Body of pancreas (tissue), 4 donors: ENCODE data around the gene FKBP1A. TPM values are rescaled to one million over a fixed set of nuclear protein-coding genes. Genes with fewer than 3 reads are reported as not detected.

Source experiments
- ATAC-seq: fragments of 150-250 bp; one replicate; pipeline ENCODE4 v1.9.1; 2016
- DNase-seq, 4 donors: peaks; one replicate each; pipeline ENCODE4 v3.0.0-alpha.2; 2019
- H3K27ac ChIP-seq, 4 donors: fragments of 200-600 bp; sonication (generic); 1 replicate in 3 of 4; 2 replicates in 1 of 4; pipeline versions ENCODE4 v1.5.1 to v1.6.1; 2016 to 2019; ENCODE audit warnings: mild to moderate bottlenecking in 1 of 4, mixed read lengths in 1 of 4, moderate library complexity in 1 of 4
- H3K27me3 ChIP-seq, 2 donors: fragments of 200-600 bp; sonication (generic); one replicate each; pipeline ENCODE4 v1.6.0; 2016; ENCODE audit warnings: mild to moderate bottlenecking in 1 of 2
- H3K36me3 ChIP-seq, 2 donors: fragments of 200-600 bp; sonication (generic); replicated peaks in 1 of 2; 2 replicates each; pipeline ENCODE4 v1.5.1; 2016; ENCODE audit warnings: low read depth in 2 of 2; ENCODE audit not compliant: insufficient read depth in 1 of 2
- H3K4me1 ChIP-seq: fragments of 200-600 bp; sonication (generic); one replicate; pipeline ENCODE4 v1.6.0; 2016
- H3K4me3 ChIP-seq, 2 donors: fragments of 200-600 bp; sonication (generic); 1 replicate in 1 of 2; 2 replicates in 1 of 2; pipeline ENCODE4 v1.5.1; 2016 to 2019
- H3K9me3 ChIP-seq, 3 donors: fragments of 200-600 bp; sonication (generic); 1 replicate in 2 of 3; 2 replicates in 1 of 3; pipeline ENCODE4 v1.5.1; 2016
- POLR2A ChIP-seq, 3 donors: fragments of 450-650 bp; IDR thresholded peaks; one replicate each; pipeline ENCODE4 v1.6.1; 2016; ENCODE audit warnings: antibody characterized with exemption in 3 of 3, mild to moderate bottlenecking in 2 of 3
- WGBS, 2 donors: methylation state at CpG; one replicate each; pipeline ENCODE4 v1.1.5; 2017; 5-methylcytosine and 5-hydroxymethylcytosine counted together
- intact Hi-C: fragments of 100-400 bp; cut with DNase I; formaldehyde crosslinking; loops from one replicate; pipeline ENCODE4 v1.15.1; 2023
- total RNA-seq, 2 donors: library from RNA; depleted of rRNA; stranded (reverse); fragments of >200 nt; gene quantifications; one replicate each; pipeline ENCODE4 v1.1.0, GENCODE V29; 2016
- TF ChIP-seq, protein P1 (sequence below), 7 experiments: fragments of 450-650 bp in 4 of 7; fragments of 200-600 bp in 3 of 7; sonication (generic) in 3 of 7; IDR thresholded peaks; one replicate each; pipeline ENCODE4 v1.5.1; 2016 to 2019; ENCODE audit warnings: antibody characterized with exemption in 7 of 7

The FKBP1A gene
- total RNA-seq, 2 donors from 2014 or later: 47.5 to 57.7 TPM

DNA sequence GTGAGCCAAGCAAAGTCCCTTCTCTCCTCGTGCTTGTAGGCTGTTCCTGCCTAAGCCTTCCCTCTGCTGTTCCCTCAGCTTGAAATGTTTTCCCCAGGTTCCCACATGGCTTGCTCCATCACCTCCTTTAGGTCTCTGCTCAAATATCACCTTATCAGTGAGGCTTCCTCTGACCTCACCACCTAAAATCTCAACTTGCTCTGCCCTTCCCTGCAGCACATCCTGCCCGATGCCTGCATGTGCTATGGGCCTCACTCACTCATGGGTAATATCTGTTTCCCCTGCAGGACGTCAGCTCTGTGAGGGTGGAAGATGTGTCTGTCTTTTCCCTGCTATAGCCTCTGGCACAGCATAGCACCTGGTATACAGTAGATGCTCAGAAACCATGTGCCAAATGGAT is 29.9 kb upstream of the FKBP1A start:
- no peak for ATAC-seq
- H3K4me3 ChIP-seq: no peak overlapping the region
- WGBS, 2 donors: 54 to 62% methylated on average over 3 of the region's 3 CpGs
- no peaks in the 10 kb centered on the region for H3K36me3 ChIP-seq
- intact Hi-C loops: no loop called here
- H3K27me3 ChIP-seq: no peaks in the 10 kb centered on the region
- H3K4me1 ChIP-seq: peaks cover 4% of the 10 kb centered on the region
- no peak for TF ChIP-seq POLR2A (IDR thresholded peaks at IDR 0.05)
- TF ChIP-seq, protein P1, sequence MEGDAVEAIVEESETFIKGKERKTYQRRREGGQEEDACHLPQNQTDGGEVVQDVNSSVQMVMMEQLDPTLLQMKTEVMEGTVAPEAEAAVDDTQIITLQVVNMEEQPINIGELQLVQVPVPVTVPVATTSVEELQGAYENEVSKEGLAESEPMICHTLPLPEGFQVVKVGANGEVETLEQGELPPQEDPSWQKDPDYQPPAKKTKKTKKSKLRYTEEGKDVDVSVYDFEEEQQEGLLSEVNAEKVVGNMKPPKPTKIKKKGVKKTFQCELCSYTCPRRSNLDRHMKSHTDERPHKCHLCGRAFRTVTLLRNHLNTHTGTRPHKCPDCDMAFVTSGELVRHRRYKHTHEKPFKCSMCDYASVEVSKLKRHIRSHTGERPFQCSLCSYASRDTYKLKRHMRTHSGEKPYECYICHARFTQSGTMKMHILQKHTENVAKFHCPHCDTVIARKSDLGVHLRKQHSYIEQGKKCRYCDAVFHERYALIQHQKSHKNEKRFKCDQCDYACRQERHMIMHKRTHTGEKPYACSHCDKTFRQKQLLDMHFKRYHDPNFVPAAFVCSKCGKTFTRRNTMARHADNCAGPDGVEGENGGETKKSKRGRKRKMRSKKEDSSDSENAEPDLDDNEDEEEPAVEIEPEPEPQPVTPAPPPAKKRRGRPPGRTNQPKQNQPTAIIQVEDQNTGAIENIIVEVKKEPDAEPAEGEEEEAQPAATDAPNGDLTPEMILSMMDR (IDR thresholded peaks at IDR 0.05): no peak
- H3K27ac ChIP-seq: no peak overlapping the region
- DNase-seq: no peak
- peaks cover 0 to 9% (median 0%) of the 10 kb centered on the region in 3 donors for H3K9me3 ChIP-seq

DNA sequence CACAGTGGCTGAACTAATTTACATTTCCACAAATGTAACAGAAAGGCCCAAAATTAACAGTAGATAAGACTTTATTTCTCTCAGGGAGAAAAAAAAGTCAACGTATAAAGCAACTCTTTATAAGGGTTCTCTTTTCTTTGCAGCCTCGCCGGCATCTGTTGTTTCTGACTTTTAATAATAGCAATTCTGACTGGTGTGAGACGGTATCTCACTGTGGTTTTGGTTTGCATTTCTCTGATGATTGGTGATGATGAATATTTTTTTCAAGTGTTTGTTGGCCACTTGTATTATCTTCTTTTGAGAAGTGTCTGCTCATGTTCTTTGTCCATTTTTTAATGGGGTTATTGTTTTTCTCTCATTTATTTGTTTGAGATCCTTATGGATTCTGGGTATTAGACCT is 27.2 kb upstream of the FKBP1A start:
- Histone ChIP-seq H3K9me3 (peaks cover 0 to 9% (median 0%) of the 10 kb centered on the region in 3 donors), H3K27me3 (no peaks in the 10 kb centered on the region), H3K27ac (no peak overlapping the region), H3K4me3 (no peak overlapping the region), H3K36me3 (no peaks in the 10 kb centered on the region), H3K4me1 (peaks cover 4% of the 10 kb centered on the region)
- ATAC-seq (no peak), DNase-seq (no peak)
- WGBS, 2 donors: 79 to 92% methylated on average over 4 of the region's 4 CpGs
- TF ChIP-seq POLR2A (IDR thresholded peaks at IDR 0.05): no peak
- TF ChIP-seq, protein P1 (IDR thresholded peaks at IDR 0.05): no peak
- intact Hi-C loops: no loop called here

DNA sequence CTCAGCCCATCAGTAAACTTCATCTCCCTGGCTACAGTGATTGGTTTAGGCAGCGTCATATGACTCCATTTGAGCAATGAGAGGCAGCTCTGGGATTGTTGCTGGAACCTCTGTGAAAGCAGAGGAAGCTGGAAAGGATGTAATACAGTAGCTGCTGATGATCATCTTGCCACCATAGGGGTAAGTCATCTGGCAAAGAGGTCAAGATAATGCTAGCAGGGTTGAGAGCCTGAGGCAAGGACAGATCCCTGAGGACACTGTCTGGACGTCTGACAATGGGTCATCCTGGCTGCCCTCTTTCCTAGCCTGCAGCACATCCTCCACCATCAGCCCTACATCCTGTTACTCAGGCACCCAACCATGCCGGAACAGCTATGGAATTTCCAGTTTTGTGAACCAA is 25.5 kb upstream of the FKBP1A start:
- TF ChIP-seq, protein P1 (IDR thresholded peaks at IDR 0.05): no peak
- no peak for TF ChIP-seq POLR2A (IDR thresholded peaks at IDR 0.05)
- intact Hi-C loops: no loop called here
- DNase-seq (no peak), ATAC-seq (no peak)
- no peaks in the 10 kb centered on the region for H3K4me1 ChIP-seq
- H3K36me3 ChIP-seq: no peaks in the 10 kb centered on the region
- H3K27me3 ChIP-seq: no peaks in the 10 kb centered on the region
- no peak overlapping the region for H3K4me3 ChIP-seq
- H3K27ac ChIP-seq: no peak overlapping the region
- WGBS, 2 donors: 59 to 65% methylated on average over 3 of the region's 3 CpGs
- peaks cover 0 to 9% (median 0%) of the 10 kb centered on the region in 3 donors for H3K9me3 ChIP-seq

DNA sequence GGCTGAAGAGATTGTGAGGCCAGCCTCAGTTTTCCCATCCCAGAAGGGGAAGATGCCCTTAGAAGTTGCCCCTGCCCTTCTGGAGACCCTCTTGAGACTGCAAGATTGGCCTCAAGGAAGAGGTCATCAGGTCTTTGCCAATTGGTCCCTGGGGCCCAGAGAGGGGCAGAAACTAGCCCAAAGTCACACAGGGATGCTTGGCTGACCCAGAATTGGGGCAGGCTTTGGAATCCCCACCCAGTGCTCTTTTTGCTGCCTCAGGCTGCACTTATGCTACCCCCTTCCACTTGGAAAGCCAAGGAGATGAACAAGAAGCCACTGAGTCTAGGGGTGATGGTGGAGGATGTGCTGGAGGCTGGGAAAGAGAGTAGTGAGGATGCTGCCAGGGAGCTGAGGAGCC is 24.9 kb upstream of the FKBP1A start:
- no peak overlapping the region for H3K4me3 ChIP-seq
- H3K27ac ChIP-seq: no peak overlapping the region
- no peaks in the 10 kb centered on the region for H3K36me3 ChIP-seq
- DNase-seq (no peak), ATAC-seq (no peak)
- TF ChIP-seq, protein P1 (IDR thresholded peaks at IDR 0.05): no peak
- TF ChIP-seq POLR2A (IDR thresholded peaks at IDR 0.05): no peak
- no peaks in the 10 kb centered on the region for H3K4me1 ChIP-seq
- H3K27me3 ChIP-seq: no peaks in the 10 kb centered on the region
- H3K9me3 ChIP-seq: peaks cover 0 to 9% (median 0%) of the 10 kb centered on the region in 3 donors
- intact Hi-C loops: no loop called here

DNA sequence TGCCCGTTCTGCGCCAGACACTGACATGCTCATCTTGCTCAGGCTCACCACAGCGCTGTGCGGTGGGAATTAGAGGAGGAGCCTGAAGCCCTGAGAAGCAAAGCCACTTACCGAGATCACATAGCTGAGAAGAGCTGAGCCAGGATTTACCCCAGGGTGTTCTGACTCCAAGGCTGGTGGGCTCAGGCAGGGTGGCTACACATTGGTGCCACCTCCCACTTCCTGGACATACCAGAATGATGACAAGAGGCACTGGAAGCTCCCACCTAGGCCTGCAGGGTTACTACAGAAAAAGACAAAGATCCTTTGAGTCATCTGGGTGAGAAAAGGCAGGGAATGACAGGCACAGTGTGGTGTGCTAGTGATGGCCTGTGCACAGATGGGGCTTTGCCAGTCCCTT is 24.4 kb upstream of the FKBP1A start:
- TF ChIP-seq POLR2A (IDR thresholded peaks at IDR 0.05): no peak
- TF ChIP-seq, protein P1 (IDR thresholded peaks at IDR 0.05): no peak
- Histone ChIP-seq H3K4me3 (no peak overlapping the region), H3K4me1 (no peaks in the 10 kb centered on the region), H3K36me3 (no peaks in the 10 kb centered on the region), H3K27ac (no peak overlapping the region), H3K27me3 (no peaks in the 10 kb centered on the region), H3K9me3 (peaks cover 0 to 9% (median 0%) of the 10 kb centered on the region in 3 donors)
- WGBS, 2 donors: 62 to 72% methylated on average over 5 of the region's 5 CpGs
- intact Hi-C loops: no loop called here
- no peak for DNase-seq
- no peak for ATAC-seq
